Endothelial cell (in vitro differentiated cells): Measurements from ENCODE around the gene CCT8. TPM values are rescaled to one million over a fixed set of nuclear protein-coding genes. Genes with fewer than 3 reads are reported as not detected.

ENCODE experiments used
- DNase-seq: peaks from one replicate; pipeline ENCODE4 v3.0.0; 2021; ENCODE audit warnings: low spot score
- H3K27ac Mint-ChIP-seq: one replicate; pipeline ENCODE4 v1.8.0; 2021; ENCODE audit warnings: mixed read lengths, inconsistent platforms; ENCODE audit not compliant: unreplicated experiment
- H3K27me3 Mint-ChIP-seq: one replicate; pipeline ENCODE4 v1.8.0; 2021; ENCODE audit warnings: mild to moderate bottlenecking, moderate library complexity, mixed read lengths, inconsistent platforms; ENCODE audit not compliant: unreplicated experiment
- H3K36me3 Mint-ChIP-seq: one replicate; pipeline ENCODE4 v1.8.0; 2021; ENCODE audit warnings: mild to moderate bottlenecking, low read depth, mixed read lengths, inconsistent platforms; ENCODE audit not compliant: unreplicated experiment
- H3K4me1 Mint-ChIP-seq: one replicate; pipeline ENCODE4 v1.8.0; 2021; ENCODE audit warnings: mild to moderate bottlenecking, mixed read lengths, inconsistent platforms; ENCODE audit not compliant: unreplicated experiment
- H3K4me3 Mint-ChIP-seq: one replicate; pipeline ENCODE4 v1.8.0; 2021; ENCODE audit warnings: mild to moderate bottlenecking, mixed read lengths, inconsistent platforms; ENCODE audit not compliant: unreplicated experiment
- H3K9me3 Mint-ChIP-seq: one replicate; pipeline ENCODE4 v1.8.0; 2021; ENCODE audit warnings: mixed read lengths, inconsistent platforms; ENCODE audit not compliant: unreplicated experiment
- total RNA-seq: library from RNA; stranded (reverse); fragmentation: NEBNext Ultra II Directional; extraction: Animal tissue kit (Norgen Biotek cat#: 25700); gene quantifications from one replicate; pipeline ENCODE4 v1.2.1, GENCODE V29; 2021; ENCODE audit not compliant: unreplicated experiment
- TF ChIP-seq, protein P1 (sequence below): fragments of 200-600 bp; sonication (generic); IDR thresholded peaks from one replicate; pipeline ENCODE4 v1.5.0; 2021; ENCODE audit warnings: antibody characterized with exemption; ENCODE audit not compliant: unreplicated experiment

Gene CCT8
- total RNA-seq, 1 donor from 2014 or later: 186 TPM

DNA sequence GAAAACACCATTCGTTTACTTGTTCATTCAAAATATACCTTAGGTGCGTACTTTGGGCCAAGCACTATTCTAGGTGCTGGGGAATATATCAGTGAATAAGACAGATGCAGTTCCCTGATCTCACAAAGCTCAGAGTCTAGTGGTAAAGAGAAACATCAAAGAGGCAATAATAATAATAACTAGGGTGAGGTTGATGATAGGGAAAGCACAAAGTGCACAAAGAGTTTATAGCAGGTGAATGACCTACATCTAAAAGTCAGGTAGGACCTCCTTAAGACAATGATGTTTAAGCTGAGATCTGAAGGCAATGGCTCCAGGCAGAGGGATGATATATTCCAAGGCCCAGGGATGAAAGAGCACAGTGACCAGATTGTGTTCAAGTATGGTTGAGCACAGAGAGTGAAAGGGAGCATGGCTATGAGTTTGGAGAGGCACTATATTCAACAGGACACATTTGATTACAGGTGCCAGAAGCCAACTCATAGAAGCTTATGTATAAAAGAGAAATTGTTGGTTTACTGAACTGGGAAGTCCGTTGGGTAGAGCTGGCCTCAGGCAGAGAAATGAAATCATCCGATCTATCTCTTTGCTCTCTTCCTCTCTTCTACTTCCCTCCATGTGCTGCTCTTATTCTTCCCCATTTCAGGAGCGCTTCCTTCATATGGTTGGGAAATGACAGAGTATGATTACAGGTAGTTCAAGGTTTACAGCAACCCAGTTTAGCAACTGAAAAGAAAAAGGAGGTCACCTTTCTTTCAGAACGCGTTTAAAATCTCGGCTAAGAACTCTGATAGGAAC is 23.0 kb upstream of the CCT8 start:
- TF ChIP-seq, protein P1, sequence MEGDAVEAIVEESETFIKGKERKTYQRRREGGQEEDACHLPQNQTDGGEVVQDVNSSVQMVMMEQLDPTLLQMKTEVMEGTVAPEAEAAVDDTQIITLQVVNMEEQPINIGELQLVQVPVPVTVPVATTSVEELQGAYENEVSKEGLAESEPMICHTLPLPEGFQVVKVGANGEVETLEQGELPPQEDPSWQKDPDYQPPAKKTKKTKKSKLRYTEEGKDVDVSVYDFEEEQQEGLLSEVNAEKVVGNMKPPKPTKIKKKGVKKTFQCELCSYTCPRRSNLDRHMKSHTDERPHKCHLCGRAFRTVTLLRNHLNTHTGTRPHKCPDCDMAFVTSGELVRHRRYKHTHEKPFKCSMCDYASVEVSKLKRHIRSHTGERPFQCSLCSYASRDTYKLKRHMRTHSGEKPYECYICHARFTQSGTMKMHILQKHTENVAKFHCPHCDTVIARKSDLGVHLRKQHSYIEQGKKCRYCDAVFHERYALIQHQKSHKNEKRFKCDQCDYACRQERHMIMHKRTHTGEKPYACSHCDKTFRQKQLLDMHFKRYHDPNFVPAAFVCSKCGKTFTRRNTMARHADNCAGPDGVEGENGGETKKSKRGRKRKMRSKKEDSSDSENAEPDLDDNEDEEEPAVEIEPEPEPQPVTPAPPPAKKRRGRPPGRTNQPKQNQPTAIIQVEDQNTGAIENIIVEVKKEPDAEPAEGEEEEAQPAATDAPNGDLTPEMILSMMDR: no peak
- Mint-ChIP-seq H3K36me3 (peaks cover 3% of the 10 kb centered on the region), H3K4me3 (no peak overlapping the region), H3K4me1 (peaks cover 8% of the 10 kb centered on the region), H3K27ac (no peak overlapping the region), H3K9me3 (no peaks in the 10 kb centered on the region), H3K27me3 (peaks cover 4% of the 10 kb centered on the region)
- DNase-seq: no peak

DNA sequence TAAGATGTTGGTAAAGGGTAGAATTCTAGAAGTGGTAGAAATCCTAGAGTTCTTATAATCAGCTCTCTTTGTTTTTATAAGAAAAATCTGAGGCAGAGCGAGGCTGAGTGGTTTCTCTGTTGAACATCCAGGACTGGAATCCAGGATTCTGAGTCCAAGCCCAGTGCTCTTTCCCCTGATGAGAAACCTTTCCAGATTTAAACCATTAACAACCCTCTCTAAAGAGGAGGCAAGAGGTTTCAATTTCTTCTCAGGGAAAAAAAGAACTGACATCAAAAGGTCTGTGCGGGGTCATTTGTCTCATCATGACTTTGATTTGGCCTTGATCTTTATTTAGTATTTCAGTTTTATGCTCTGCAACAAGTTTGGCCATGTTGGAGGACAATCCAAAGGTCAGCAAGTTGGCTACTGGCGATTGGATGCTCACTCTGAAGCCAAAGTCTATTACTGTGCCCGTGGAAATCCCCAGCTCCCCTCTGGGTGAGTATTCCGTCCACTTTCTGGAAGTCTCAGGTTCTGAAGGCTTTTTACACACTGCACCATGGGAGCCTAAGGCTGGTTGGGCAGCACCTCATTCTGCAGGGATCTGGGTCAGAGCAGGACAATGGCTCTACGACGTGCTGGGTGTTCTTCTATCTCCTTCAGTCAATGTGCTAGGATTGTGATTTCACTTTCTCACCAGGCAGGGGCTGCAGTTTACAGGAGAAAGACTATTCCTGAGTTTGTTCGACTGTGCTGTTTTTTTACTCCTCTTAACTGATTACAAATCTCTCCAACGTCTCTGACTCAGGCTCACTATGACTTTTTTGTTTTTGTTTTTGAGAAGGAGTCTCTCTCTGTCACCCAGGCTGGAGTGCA is 18.9 kb upstream of the CCT8 start:
- DNase-seq: no peak
- Mint-ChIP-seq H3K4me3 (no peak overlapping the region), H3K27ac (no peak overlapping the region)

DNA sequence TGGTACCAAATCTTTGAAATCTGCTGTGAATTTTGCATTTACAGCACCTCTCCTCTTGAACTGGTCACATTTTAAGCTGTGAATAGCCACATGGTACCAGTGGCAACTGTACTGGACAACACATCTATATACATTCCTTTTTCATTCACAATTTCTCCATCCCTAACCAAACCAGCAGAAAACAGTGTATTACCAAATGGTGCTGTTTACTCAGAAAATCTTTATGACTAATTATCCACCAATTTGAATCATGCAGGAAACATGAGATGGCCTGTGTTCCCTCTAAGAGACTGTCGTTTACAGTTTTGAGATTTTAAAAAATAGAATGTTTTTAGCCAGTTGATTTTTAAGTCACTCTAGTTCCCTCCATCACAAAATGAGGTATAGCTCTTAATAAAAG is 17.6 kb upstream of the CCT8 start:
- no peak overlapping the region for H3K4me3 Mint-ChIP-seq
- H3K4me1 Mint-ChIP-seq: peaks cover 9% of the 10 kb centered on the region
- no peak for DNase-seq
- no peaks in the 10 kb centered on the region for H3K36me3 Mint-ChIP-seq
- TF ChIP-seq, protein P1: no peak
- H3K27me3 Mint-ChIP-seq: peaks cover 2% of the 10 kb centered on the region
- no peaks in the 10 kb centered on the region for H3K9me3 Mint-ChIP-seq
- H3K27ac Mint-ChIP-seq: no peak overlapping the region

More for the DNA sequence above, 18.9 kb upstream of the CCT8 start:
- H3K9me3 Mint-ChIP-seq: no peaks in the 10 kb centered on the region
- H3K36me3 Mint-ChIP-seq: no peaks in the 10 kb centered on the region
- TF ChIP-seq, protein P1: no peak
- H3K27me3 Mint-ChIP-seq: peaks cover 2% of the 10 kb centered on the region
- peaks cover 9% of the 10 kb centered on the region for H3K4me1 Mint-ChIP-seq

DNA sequence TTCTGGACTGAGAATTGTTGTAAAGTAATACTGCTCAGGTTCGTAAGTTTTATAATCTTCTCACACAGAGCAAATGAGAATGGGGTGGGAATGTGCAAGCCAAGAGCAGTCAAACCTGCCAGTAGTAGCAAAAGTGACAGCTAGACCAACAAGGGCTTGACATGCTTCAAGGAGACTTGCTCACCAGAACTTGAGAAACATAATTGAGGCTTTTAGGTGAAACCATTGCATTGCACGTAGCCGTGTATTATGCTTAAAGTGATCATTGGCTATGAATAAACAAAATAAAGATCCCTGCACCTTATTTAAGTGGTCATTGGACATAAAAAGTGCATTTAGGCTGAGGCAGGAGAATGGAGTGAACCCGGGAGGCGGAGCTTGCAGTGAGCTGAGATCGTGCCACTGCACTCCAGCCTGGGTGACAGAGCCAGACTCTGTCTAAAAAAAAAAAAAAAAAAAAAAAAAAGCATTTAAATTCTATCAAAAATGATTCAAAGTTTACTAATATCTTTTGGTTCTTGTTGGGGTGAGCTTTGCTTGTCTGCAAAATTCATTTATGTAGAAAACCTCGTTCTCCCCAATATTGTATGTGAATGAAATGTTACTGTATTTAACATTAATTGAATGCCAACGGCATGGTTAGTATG is 11.8 kb upstream of the CCT8 start:
- no peak overlapping the region for H3K27ac Mint-ChIP-seq
- H3K36me3 Mint-ChIP-seq: no peaks in the 10 kb centered on the region
- peaks cover 8% of the 10 kb centered on the region for H3K4me1 Mint-ChIP-seq
- no peak overlapping the region for H3K4me3 Mint-ChIP-seq
- TF ChIP-seq, protein P1: no peak
- no peaks in the 10 kb centered on the region for H3K27me3 Mint-ChIP-seq
- H3K9me3 Mint-ChIP-seq: no peaks in the 10 kb centered on the region
- no peak for DNase-seq
